ENCODE data around the gene RGL1.

The RGL1 gene

DNA sequence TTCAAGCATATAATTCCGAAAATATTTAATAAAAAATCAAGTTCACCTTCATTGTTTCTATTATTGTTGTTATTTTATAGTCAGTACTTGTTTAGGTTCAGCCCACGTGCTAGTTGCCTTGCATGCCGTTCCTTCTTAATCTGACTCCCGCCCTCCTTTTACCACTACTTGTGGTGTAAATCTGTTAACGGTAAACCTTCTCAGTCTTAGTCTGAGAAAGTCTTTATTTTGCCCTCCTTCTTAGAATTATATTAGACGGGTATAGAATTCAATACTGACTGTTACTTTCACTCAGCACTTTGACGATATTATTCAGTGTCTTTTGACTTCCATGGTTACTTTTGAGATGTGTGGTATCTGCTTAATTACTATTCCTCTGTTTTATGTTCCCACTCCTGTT is 104.8 kb downstream of the RGL1 start:
- TF ChIP-seq ZNF202 (tag by site-specific recombination; IDR thresholded peaks at IDR 0.05; ENCODE audit: borderline replicate concordance) (no peak), ZNF214 (tag by site-specific recombination; IDR thresholded peaks at IDR 0.05; ENCODE audit: borderline replicate concordance) (no peak), ZNF785 (tag by site-specific recombination; IDR thresholded peaks at IDR 0.05) (no peak), TCF7L2 (IDR thresholded peaks at IDR 0.05; ENCODE audit: borderline replicate concordance, low read depth, low read length) (no peak), ZSCAN23 (tag by site-specific recombination; IDR thresholded peaks at IDR 0.05) (no peak), ZNF624 (tag by site-specific recombination; IDR thresholded peaks at IDR 0.05) (no peak), ZNF155 (tag by site-specific recombination; IDR thresholded peaks at IDR 0.05) (no peak), ZNF391 (tag by site-specific recombination; IDR thresholded peaks at IDR 0.05; ENCODE audit: borderline replicate concordance, low read depth) (no peak), IKZF3 (tag by site-specific recombination; IDR thresholded peaks at IDR 0.05) (no peak), ZNF670 (tag by site-specific recombination; IDR thresholded peaks at IDR 0.05; ENCODE audit: low read depth) (no peak), ZFP41 (tag by site-specific recombination; IDR thresholded peaks at IDR 0.05; ENCODE audit: borderline replicate concordance) (no peak), ZNF423 (tag by site-specific recombination; IDR thresholded peaks at IDR 0.05) (no peak), ZNF350 (tag by site-specific recombination; IDR thresholded peaks at IDR 0.05) (no peak), ZNF19 (tag by site-specific recombination; IDR thresholded peaks at IDR 0.05; ENCODE audit: low read depth) (no peak), ZNF561 (tag by site-specific recombination; IDR thresholded peaks at IDR 0.05; ENCODE audit: borderline replicate concordance) (no peak)
- TF ChIP-seq, protein P1, sequence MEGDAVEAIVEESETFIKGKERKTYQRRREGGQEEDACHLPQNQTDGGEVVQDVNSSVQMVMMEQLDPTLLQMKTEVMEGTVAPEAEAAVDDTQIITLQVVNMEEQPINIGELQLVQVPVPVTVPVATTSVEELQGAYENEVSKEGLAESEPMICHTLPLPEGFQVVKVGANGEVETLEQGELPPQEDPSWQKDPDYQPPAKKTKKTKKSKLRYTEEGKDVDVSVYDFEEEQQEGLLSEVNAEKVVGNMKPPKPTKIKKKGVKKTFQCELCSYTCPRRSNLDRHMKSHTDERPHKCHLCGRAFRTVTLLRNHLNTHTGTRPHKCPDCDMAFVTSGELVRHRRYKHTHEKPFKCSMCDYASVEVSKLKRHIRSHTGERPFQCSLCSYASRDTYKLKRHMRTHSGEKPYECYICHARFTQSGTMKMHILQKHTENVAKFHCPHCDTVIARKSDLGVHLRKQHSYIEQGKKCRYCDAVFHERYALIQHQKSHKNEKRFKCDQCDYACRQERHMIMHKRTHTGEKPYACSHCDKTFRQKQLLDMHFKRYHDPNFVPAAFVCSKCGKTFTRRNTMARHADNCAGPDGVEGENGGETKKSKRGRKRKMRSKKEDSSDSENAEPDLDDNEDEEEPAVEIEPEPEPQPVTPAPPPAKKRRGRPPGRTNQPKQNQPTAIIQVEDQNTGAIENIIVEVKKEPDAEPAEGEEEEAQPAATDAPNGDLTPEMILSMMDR (tag by site-specific recombination; IDR thresholded peaks at IDR 0.05) = no peak
- TF ChIP-seq, protein P2, sequence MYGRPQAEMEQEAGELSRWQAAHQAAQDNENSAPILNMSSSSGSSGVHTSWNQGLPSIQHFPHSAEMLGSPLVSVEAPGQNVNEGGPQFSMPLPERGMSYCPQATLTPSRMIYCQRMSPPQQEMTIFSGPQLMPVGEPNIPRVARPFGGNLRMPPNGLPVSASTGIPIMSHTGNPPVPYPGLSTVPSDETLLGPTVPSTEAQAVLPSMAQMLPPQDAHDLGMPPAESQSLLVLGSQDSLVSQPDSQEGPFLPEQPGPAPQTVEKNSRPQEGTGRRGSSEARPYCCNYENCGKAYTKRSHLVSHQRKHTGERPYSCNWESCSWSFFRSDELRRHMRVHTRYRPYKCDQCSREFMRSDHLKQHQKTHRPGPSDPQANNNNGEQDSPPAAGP (tag by site-specific recombination; IDR thresholded peaks at IDR 0.05) = no peak
- TF ChIP-seq, protein P3, sequence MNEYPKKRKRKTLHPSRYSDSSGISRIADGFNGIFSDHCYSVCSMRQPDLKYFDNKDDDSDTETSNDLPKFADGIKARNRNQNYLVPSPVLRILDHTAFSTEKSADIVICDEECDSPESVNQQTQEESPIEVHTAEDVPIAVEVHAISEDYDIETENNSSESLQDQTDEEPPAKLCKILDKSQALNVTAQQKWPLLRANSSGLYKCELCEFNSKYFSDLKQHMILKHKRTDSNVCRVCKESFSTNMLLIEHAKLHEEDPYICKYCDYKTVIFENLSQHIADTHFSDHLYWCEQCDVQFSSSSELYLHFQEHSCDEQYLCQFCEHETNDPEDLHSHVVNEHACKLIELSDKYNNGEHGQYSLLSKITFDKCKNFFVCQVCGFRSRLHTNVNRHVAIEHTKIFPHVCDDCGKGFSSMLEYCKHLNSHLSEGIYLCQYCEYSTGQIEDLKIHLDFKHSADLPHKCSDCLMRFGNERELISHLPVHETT (tag by site-specific recombination; IDR thresholded peaks at IDR 0.05) = no peak
- no peaks in the 10 kb centered on the region for H3K9me3 ChIP-seq (ENCODE audit: control insufficient read depth, insufficient read depth, low read depth, low read length)
- H3K4me1 ChIP-seq (ENCODE audit: control insufficient read depth, insufficient read depth, low read length) = no peaks in the 10 kb centered on the region
- CTCF ChIA-PET = interaction anchor here (0.7 kb wide), 1 partner anchor 383 kb away, joined by 5 read pairs; no protein-coding TSS in a partner anchor
- no peak overlapping the region for H3K4me3 ChIP-seq (ENCODE audit: low read depth, low read length)
- no peak overlapping the region for H3K27ac ChIP-seq (ENCODE audit: extremely low read depth, low read depth, low read length)
- POLR2A ChIA-PET = no interaction called here
- peaks cover 0 to 41% of the 10 kb centered on the region in 2 experiments; a peak in 2 of 3 replicates for H3K36me3 ChIP-seq (ENCODE audit: control insufficient read depth in 2 of 2, insufficient read depth in 1 of 2, low read length in 2 of 2)

DNA sequence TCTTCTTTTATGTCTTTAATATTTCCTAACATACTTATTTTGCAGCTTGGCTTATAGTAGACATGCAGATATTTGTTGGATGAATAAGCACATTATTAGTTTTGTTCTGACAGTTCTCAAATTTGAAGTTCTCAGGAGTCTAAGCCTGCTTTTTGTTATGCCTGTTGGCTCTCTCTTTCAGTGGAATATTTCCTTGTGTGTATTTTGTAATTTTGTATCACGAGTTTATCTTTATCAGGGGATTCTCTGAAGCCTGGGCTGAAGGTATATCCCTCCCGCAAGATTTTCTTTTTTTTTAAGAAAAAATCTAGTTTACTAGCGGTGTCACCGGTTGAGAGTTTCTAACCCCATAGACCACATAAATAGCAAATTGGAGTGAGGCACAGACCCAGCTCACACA is 105.9 kb downstream of the RGL1 start:
- CTCF ChIA-PET = interaction anchor here (0.7 to 1.0 kb wide), 2 partner anchors 234 to 255 kb away, joined by 5 to 7 read pairs; no protein-coding TSS in a partner anchor
- POLR2A ChIA-PET = no interaction called here
- H3K4me3 ChIP-seq (ENCODE audit: low read depth, low read length) = no peak overlapping the region
- H3K4me1 ChIP-seq (ENCODE audit: control insufficient read depth, insufficient read depth, low read length) = no peaks in the 10 kb centered on the region
- no peak overlapping the region for H3K27ac ChIP-seq (ENCODE audit: extremely low read depth, low read depth, low read length)
- H3K9me3 ChIP-seq (ENCODE audit: control insufficient read depth, insufficient read depth, low read depth, low read length) = no peaks in the 10 kb centered on the region
- no peak for TF ChIP-seq ZNF544 (tag by site-specific recombination; IDR thresholded peaks at IDR 0.05)
- no peak for TF ChIP-seq ZNF302 (tag by site-specific recombination; IDR thresholded peaks at IDR 0.05; ENCODE audit: low read depth)
- no peak for TF ChIP-seq ZNF473 (tag by site-specific recombination; IDR thresholded peaks at IDR 0.05)
- no peak for TF ChIP-seq MZF1 (tag by site-specific recombination; IDR thresholded peaks at IDR 0.05; ENCODE audit: borderline replicate concordance)
- no peak for TF ChIP-seq ZNF792 (tag by site-specific recombination; IDR thresholded peaks at IDR 0.05)
- no peak for TF ChIP-seq ZNF37A (tag by site-specific recombination; IDR thresholded peaks at IDR 0.05)
- TF ChIP-seq ZNF561 (tag by site-specific recombination; IDR thresholded peaks at IDR 0.05; ENCODE audit: borderline replicate concordance) = no peak
- TF ChIP-seq BCL11A (tag by site-specific recombination; IDR thresholded peaks at IDR 0.05; ENCODE audit: low read depth) = no peak
- TF ChIP-seq ZNF157 (tag by site-specific recombination; IDR thresholded peaks at IDR 0.05) = no peak
- H3K36me3 ChIP-seq (ENCODE audit: control insufficient read depth in 2 of 2, insufficient read depth in 1 of 2, low read length in 2 of 2) = peaks cover 0 to 36% of the 10 kb centered on the region in 2 experiments; a peak in 2 of 3 replicates
